Mesendoderm (in vitro differentiated cells): Measurements from ENCODE around the gene REEP5.

Experiments used
- DNase-seq: peaks from one replicate; pipeline ENCODE4 v3.0.0; 2013
- H2AK5ac ChIP-seq: 2 replicates; pipeline ENCODE4 v1.6.1; 2013; ENCODE audit warnings: low read length, inconsistent platforms
- H2BK120ac ChIP-seq: 2 replicates; pipeline ENCODE4 v1.6.1; 2013; ENCODE audit warnings: low read depth, mild to moderate bottlenecking, low read length, moderate library complexity, mixed read lengths
- H2BK15ac ChIP-seq: replicated peaks from 2 replicates; pipeline ENCODE4 v1.6.1; 2013; ENCODE audit warnings: low read depth, mild to moderate bottlenecking, moderate library complexity
- H2BK5ac ChIP-seq: 2 replicates; pipeline ENCODE4 v1.6.1; 2013; ENCODE audit warnings: low read length, inconsistent platforms
- H3K18ac ChIP-seq: 2 replicates; pipeline ENCODE4 v1.6.1; 2013; ENCODE audit warnings: mild to moderate bottlenecking, low read length, mixed read lengths
- H3K23ac ChIP-seq: one replicate; pipeline ENCODE4 v1.6.1; 2013; ENCODE audit warnings: low read length
- H3K27ac ChIP-seq: 2 replicates; pipeline ENCODE4 v1.5.1; 2013; ENCODE audit warnings: low read depth, mild to moderate bottlenecking, inconsistent platforms, low read length, moderate library complexity
- H3K27me3 ChIP-seq: 2 replicates; pipeline ENCODE4 v1.6.1; 2013; ENCODE audit warnings: low read length, control low read depth, mild to moderate bottlenecking, inconsistent platforms; ENCODE audit not compliant: insufficient read depth, poor library complexity
- H3K36me3 ChIP-seq: 2 replicates; pipeline ENCODE4 v1.6.1; 2013; ENCODE audit warnings: low read length, inconsistent platforms; ENCODE audit not compliant: control insufficient read depth, insufficient read depth
- H3K4ac ChIP-seq: one replicate; pipeline ENCODE4 v1.6.1; 2013; ENCODE audit warnings: low read depth, mild to moderate bottlenecking, low read length, moderate library complexity
- H3K4me1 ChIP-seq: 2 replicates; pipeline ENCODE4 v1.6.1; 2013; ENCODE audit warnings: low read depth, low read length, inconsistent platforms; ENCODE audit not compliant: control insufficient read depth
- H3K4me2 ChIP-seq: 2 replicates; pipeline ENCODE4 v1.6.1; 2013; ENCODE audit warnings: low read length
- H3K4me3 ChIP-seq: 2 replicates; pipeline ENCODE4 v1.5.1; 2013; ENCODE audit warnings: mild to moderate bottlenecking, low read length
- H3K56ac ChIP-seq: one replicate; pipeline ENCODE4 v1.6.1; 2013; ENCODE audit warnings: low read length
- H3K79me1 ChIP-seq: 2 replicates; pipeline ENCODE4 v1.6.1; 2013; ENCODE audit warnings: low read length, inconsistent platforms
- H3K79me2 ChIP-seq: 2 replicates; pipeline ENCODE4 v1.6.1; 2013; ENCODE audit warnings: mild to moderate bottlenecking, low read length; ENCODE audit not compliant: control insufficient read depth, insufficient read depth
- H3K9ac ChIP-seq: 2 replicates; pipeline ENCODE4 v1.6.1; 2013; ENCODE audit warnings: low read length, inconsistent platforms
- H4K5ac ChIP-seq: one replicate; pipeline ENCODE4 v1.6.1; 2013; ENCODE audit warnings: low read length
- H4K8ac ChIP-seq: one replicate; pipeline ENCODE4 v1.6.1; 2013; ENCODE audit warnings: low read depth, mild to moderate bottlenecking, control low read depth, low read length, moderate library complexity
- WGBS: extraction: QIAGEN DNeasy Blood & Tissue Kit; methylation state at CpG from one replicate; pipeline ENCODE4 v1.1.7; 2013; ENCODE audit warnings: low lambda C conversion rate, missing lambda C conversion rate; ENCODE audit not compliant: insufficient coverage; ENCODE audit errors: extremely low coverage; 5-methylcytosine and 5-hydroxymethylcytosine counted together

The REEP5 gene

GRCh38 chr5:112957036-112957808 is 35.2 kb upstream of the REEP5 start:
- WGBS = no CpG with 5 or more reads among the region's 2 CpGs
- no peaks in the 10 kb centered on the region for H3K27me3 ChIP-seq
- no peak overlapping the region for H3K18ac ChIP-seq
- H3K36me3 ChIP-seq = no peaks in the 10 kb centered on the region
- H3K4ac ChIP-seq = no peak overlapping the region
- no peak overlapping the region for H3K27ac ChIP-seq
- H3K4me3 ChIP-seq = no peak overlapping the region
- H3K4me1 ChIP-seq = no peaks in the 10 kb centered on the region
- no peak for DNase-seq
- no peak overlapping the region for H2BK15ac ChIP-seq
- H2BK120ac ChIP-seq = no peak overlapping the region
- H3K23ac ChIP-seq = no peak overlapping the region
- no peak overlapping the region for H4K5ac ChIP-seq
- no peaks in the 10 kb centered on the region for H3K79me2 ChIP-seq
- no peak overlapping the region for H3K56ac ChIP-seq
- no peaks in the 10 kb centered on the region for H3K79me1 ChIP-seq
- no peak overlapping the region for H2BK5ac ChIP-seq
- no peak overlapping the region for H4K8ac ChIP-seq
- no peak overlapping the region for H2AK5ac ChIP-seq
- H3K4me2 ChIP-seq = no peak overlapping the region
- H3K9ac ChIP-seq = no peak overlapping the region

GRCh38 chr5:112956606-112957005 is 34.6 kb upstream of the REEP5 start:
- H3K79me2 ChIP-seq = no peaks in the 10 kb centered on the region

GRCh38 chr5:112951124-112951702 is 29.2 kb upstream of the REEP5 start:
- no peak overlapping the region for H3K27ac ChIP-seq

More at GRCh38 chr5:112956606-112957005, 34.6 kb upstream of the REEP5 start:
- no CpG with 5 or more reads among the region's 3 CpGs for WGBS
- Histone ChIP-seq H3K79me1 (no peaks in the 10 kb centered on the region), H2BK15ac (no peak overlapping the region), H3K4me2 (no peak overlapping the region), H3K56ac (no peak overlapping the region), H2BK120ac (no peak overlapping the region), H3K18ac (no peak overlapping the region), H3K4me3 (no peak overlapping the region), H3K27me3 (no peaks in the 10 kb centered on the region), H3K4me1 (no peaks in the 10 kb centered on the region), H4K5ac (no peak overlapping the region), H3K36me3 (no peaks in the 10 kb centered on the region), H3K9ac (no peak overlapping the region), H3K23ac (no peak overlapping the region), H4K8ac (no peak overlapping the region), H3K4ac (no peak overlapping the region), H3K27ac (no peak overlapping the region), H2BK5ac (no peak overlapping the region), H2AK5ac (no peak overlapping the region)
- DNase-seq = no peak

GRCh38 chr5:112948458-112948857 is 26.4 kb upstream of the REEP5 start:
- Histone ChIP-seq H4K5ac (no peak overlapping the region), H3K36me3 (no peaks in the 10 kb centered on the region), H3K27me3 (no peaks in the 10 kb centered on the region), H3K79me2 (no peaks in the 10 kb centered on the region), H3K23ac (no peak overlapping the region), H3K4ac (no peak overlapping the region), H3K79me1 (no peaks in the 10 kb centered on the region), H4K8ac (no peak overlapping the region), H2BK5ac (no peak overlapping the region), H2BK120ac (no peak overlapping the region), H3K18ac (no peak overlapping the region), H3K4me1 (no peaks in the 10 kb centered on the region), H3K9ac (no peak overlapping the region), H2AK5ac (no peak overlapping the region), H3K56ac (no peak overlapping the region), H3K4me3 (no peak overlapping the region), H3K27ac (no peak overlapping the region), H3K4me2 (no peak overlapping the region), H2BK15ac (no peak overlapping the region)
- DNase-seq = no peak
- no CpG with 5 or more reads among the region's 1 CpG for WGBS

More at GRCh38 chr5:112951124-112951702, 29.2 kb upstream of the REEP5 start:
- H3K56ac ChIP-seq = no peak overlapping the region
- H3K27me3 ChIP-seq = no peaks in the 10 kb centered on the region
- no peak overlapping the region for H3K18ac ChIP-seq
- no peak overlapping the region for H3K4me3 ChIP-seq
- H3K4ac ChIP-seq = no peak overlapping the region
- H4K5ac ChIP-seq = no peak overlapping the region
- no peak overlapping the region for H2BK5ac ChIP-seq
- H3K79me1 ChIP-seq = no peaks in the 10 kb centered on the region
- H2BK120ac ChIP-seq = no peak overlapping the region
- H3K79me2 ChIP-seq = no peaks in the 10 kb centered on the region
- WGBS = no CpG with 5 or more reads among the region's 12 CpGs
- no peak overlapping the region for H2BK15ac ChIP-seq
- no peak for DNase-seq
- H2AK5ac ChIP-seq = no peak overlapping the region
- H3K36me3 ChIP-seq = no peaks in the 10 kb centered on the region
- no peak overlapping the region for H3K4me2 ChIP-seq
- H3K23ac ChIP-seq = peak overlapping the region; percentile 2
- H3K4me1 ChIP-seq = no peaks in the 10 kb centered on the region
- H4K8ac ChIP-seq = no peak overlapping the region
- no peak overlapping the region for H3K9ac ChIP-seq

- H3K4me2 ChIP-seq = no peak overlapping the region
These were observed 18.6 kb upstream of the REEP5 start for GRCh38 chr5:112940670-112941069.

More at GRCh38 chr5:112940670-112941069, 18.6 kb upstream of the REEP5 start:
- no peaks in the 10 kb centered on the region for H3K27me3 ChIP-seq
- no peak for DNase-seq
- no CpG with 5 or more reads among the region's 2 CpGs for WGBS
- H2AK5ac ChIP-seq = no peak overlapping the region
- no peak overlapping the region for H2BK120ac ChIP-seq
- H4K5ac ChIP-seq = no peak overlapping the region
- H3K4ac ChIP-seq = no peak overlapping the region
- H3K18ac ChIP-seq = no peak overlapping the region
- no peak overlapping the region for H3K9ac ChIP-seq
- H3K4me3 ChIP-seq = no peak overlapping the region
- H2BK5ac ChIP-seq = no peak overlapping the region
- H3K79me2 ChIP-seq = no peaks in the 10 kb centered on the region
- no peak overlapping the region for H4K8ac ChIP-seq
- H3K56ac ChIP-seq = no peak overlapping the region
- H3K4me1 ChIP-seq = no peaks in the 10 kb centered on the region
- no peak overlapping the region for H3K23ac ChIP-seq
- H2BK15ac ChIP-seq = no peak overlapping the region
- no peaks in the 10 kb centered on the region for H3K79me1 ChIP-seq
- no peak overlapping the region for H3K27ac ChIP-seq
- H3K36me3 ChIP-seq = no peaks in the 10 kb centered on the region
